ENCODE data around the gene MIGA2. TPM values are rescaled to one million over a fixed set of nuclear protein-coding genes. Genes with fewer than 3 reads are reported as not detected.

MIGA2 gene
- total RNA-seq, 2 experiments from 2014 or later, result 53.2 to 56.9 TPM

- POLR2A ChIA-PET, result no interaction called here
- H3K4me1 ChIP-seq (ENCODE audit: insufficient read depth, low read length), result peaks cover 30% of the 10 kb centered on the region
- peaks cover 2% of the 10 kb centered on the region for H3K36me3 ChIP-seq (ENCODE audit: insufficient read depth, low read length)
- no peaks in the 10 kb centered on the region for H3K27me3 ChIP-seq (ENCODE audit: control insufficient read depth in 1 of 2, insufficient read depth in 2 of 2, low read length in 2 of 2)
- Mint-ChIP-seq H3K4me1 (ENCODE audit: low read depth) (peaks cover 24% of the 10 kb centered on the region), H3K9me3 (no peaks in the 10 kb centered on the region), H3K36me3 (ENCODE audit: low read depth) (peaks cover 15% of the 10 kb centered on the region), H3K27ac (no peak overlapping the region), H3K27me3 (no peaks in the 10 kb centered on the region), H3K4me3 (peak overlapping the region; percentile 89)
- H3K27ac ChIP-seq (ENCODE audit: low read depth in 1 of 2, low read length in 2 of 2), result no peak overlapping the region
- no peaks in the 10 kb centered on the region for H3K9me3 ChIP-seq (ENCODE audit: control insufficient read depth in 1 of 2, insufficient read depth in 1 of 2, low read length in 2 of 2)
- DNase-seq (no peak), ATAC-seq (ENCODE audit: poor library complexity) (no peak)
- intact Hi-C loops (cut with DNase I, micrococcal nuclease), result loop anchor here in 1 of 2 experiments (2.0 kb wide), 1 partner anchor 25 kb away; no protein-coding TSS in a partner anchor
- CTCF ChIA-PET, result no interaction called here
- no peak overlapping the region for H3K4me3 ChIP-seq (ENCODE audit: low read length)
- TF ChIP-seq CTCF (IDR thresholded peaks at IDR 0.05), result no peak
Measured at GRCh38 chr9:129108083-129108804, 71.8 kb downstream of the MIGA2 start.

- POLR2A ChIA-PET, result interaction anchor here (0.9 to 3.0 kb wide), 3 partner anchors 11 to 28 kb away, joined by 3 to 15 read pairs (median 4); partner anchors contain the start of gene DOLPP1
- H3K4me1 ChIP-seq (ENCODE audit: insufficient read depth, low read length), result peaks cover 34% of the 10 kb centered on the region
- H3K9me3 ChIP-seq (ENCODE audit: control insufficient read depth in 1 of 2, insufficient read depth in 1 of 2, low read length in 2 of 2), result no peaks in the 10 kb centered on the region
- intact Hi-C loops (cut with DNase I, micrococcal nuclease), result loop anchor here in 1 of 2 experiments (2.0 kb wide), 1 partner anchor 26 kb away; no protein-coding TSS in a partner anchor
- no peak overlapping the region for H3K4me3 ChIP-seq (ENCODE audit: low read length)
- DNase-seq (no peak), ATAC-seq (ENCODE audit: poor library complexity) (no peak)
- Mint-ChIP-seq H3K27me3 (no peaks in the 10 kb centered on the region), H3K36me3 (ENCODE audit: low read depth) (peaks cover 15% of the 10 kb centered on the region), H3K9me3 (no peaks in the 10 kb centered on the region), H3K27ac (peak overlapping the region; percentile 5), H3K4me3 (peak overlapping the region; percentile 89), H3K4me1 (ENCODE audit: low read depth) (peaks cover 24% of the 10 kb centered on the region)
- TF ChIP-seq CTCF (IDR thresholded peaks at IDR 0.05), result no peak
- CTCF ChIA-PET, result interaction anchor here (1.0 kb wide), 1 partner anchor 34 kb away, joined by 3 read pairs; no protein-coding TSS in a partner anchor
- no peak overlapping the region for H3K27ac ChIP-seq (ENCODE audit: low read depth in 1 of 2, low read length in 2 of 2)
- no peaks in the 10 kb centered on the region for H3K27me3 ChIP-seq (ENCODE audit: control insufficient read depth in 1 of 2, insufficient read depth in 2 of 2, low read length in 2 of 2)
- H3K36me3 ChIP-seq (ENCODE audit: insufficient read depth, low read length), result peaks cover 2% of the 10 kb centered on the region
Measured at GRCh38 chr9:129108805-129109536, 72.5 kb downstream of the MIGA2 start.

GRCh38 chr9:129109537-129109903 lies 73.1 kb downstream of the MIGA2 start:
- no peaks in the 10 kb centered on the region for H3K9me3 ChIP-seq (ENCODE audit: control insufficient read depth in 1 of 2, insufficient read depth in 1 of 2, low read length in 2 of 2)
- Mint-ChIP-seq H3K27ac (peak overlapping the region; percentile 5), H3K4me3 (peak overlapping the region; percentile 89), H3K36me3 (ENCODE audit: low read depth) (peaks cover 15% of the 10 kb centered on the region), H3K9me3 (no peaks in the 10 kb centered on the region), H3K4me1 (ENCODE audit: low read depth) (peaks cover 27% of the 10 kb centered on the region), H3K27me3 (no peaks in the 10 kb centered on the region)
- DNase-seq (peak in 7 of 14 experiments; percentile 7 to 59 (median 15)), ATAC-seq (ENCODE audit: poor library complexity) (no peak)
- no peak for TF ChIP-seq CTCF (IDR thresholded peaks at IDR 0.05)
- no peak overlapping the region for H3K27ac ChIP-seq (ENCODE audit: low read depth in 1 of 2, low read length in 2 of 2)
- intact Hi-C loops (cut with DNase I, micrococcal nuclease), result loop anchor here in 1 of 2 experiments (2.0 kb wide), 1 partner anchor 27 kb away; no protein-coding TSS in a partner anchor
- H3K4me1 ChIP-seq (ENCODE audit: insufficient read depth, low read length), result peaks cover 34% of the 10 kb centered on the region
- H3K36me3 ChIP-seq (ENCODE audit: insufficient read depth, low read length), result peaks cover 2% of the 10 kb centered on the region
- POLR2A ChIA-PET, result interaction anchor here (0.9 to 3.0 kb wide), 3 partner anchors 12 to 29 kb away, joined by 3 to 15 read pairs (median 4); partner anchors contain the start of gene DOLPP1
- CTCF ChIA-PET, result interaction anchor here (1.0 kb wide), 1 partner anchor 34 kb away, joined by 3 read pairs; no protein-coding TSS in a partner anchor
- no peaks in the 10 kb centered on the region for H3K27me3 ChIP-seq (ENCODE audit: control insufficient read depth in 1 of 2, insufficient read depth in 2 of 2, low read length in 2 of 2)
- no peak overlapping the region for H3K4me3 ChIP-seq (ENCODE audit: low read length)
